Measurements from ENCODE around the gene BID.

DNA sequence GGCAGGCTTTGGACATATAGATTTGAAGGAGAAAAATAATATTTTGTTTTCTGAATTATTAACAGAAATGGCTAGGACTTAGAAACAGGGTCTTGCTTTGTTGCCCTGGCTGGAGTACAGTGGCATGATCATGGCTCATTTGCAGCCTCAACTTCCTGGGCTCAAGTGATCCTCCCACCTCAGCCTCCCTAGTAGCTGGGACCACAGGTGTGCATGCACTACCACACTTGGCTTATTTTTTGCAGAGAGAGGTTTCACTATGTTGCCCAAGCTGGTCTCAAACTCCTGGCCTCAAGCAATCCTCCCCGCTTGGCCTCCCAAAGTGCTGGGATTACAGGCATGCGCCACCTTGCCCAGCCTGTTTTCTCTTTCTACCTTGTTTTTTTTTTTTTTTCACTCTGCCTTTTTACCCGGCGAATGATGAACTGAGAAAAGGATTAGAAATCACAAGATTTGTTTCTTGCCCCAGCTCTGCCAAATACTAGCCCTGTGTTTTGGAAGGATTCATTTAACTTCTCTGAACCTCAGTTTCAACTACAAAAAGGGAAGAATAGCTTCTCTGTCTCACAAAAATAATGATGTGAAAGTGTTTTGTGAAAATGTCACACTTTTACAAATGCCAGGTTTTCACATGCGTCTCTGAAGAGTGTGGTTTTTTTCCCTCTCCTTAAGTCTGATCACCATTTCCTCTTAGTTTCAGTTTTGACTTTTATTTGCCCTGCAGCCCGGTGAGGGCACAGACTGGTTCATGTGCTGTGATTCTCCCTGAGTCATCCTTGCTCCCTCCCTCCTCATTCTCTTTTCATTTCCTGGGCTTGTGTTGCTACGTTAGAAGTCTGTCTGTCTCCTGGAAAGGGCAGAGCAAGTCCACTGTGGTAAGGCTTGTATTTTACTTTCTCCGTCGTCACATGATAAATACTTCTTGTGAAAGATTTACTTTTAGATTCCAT, 68.0 kb downstream of the BID start:
- TF ChIP-seq, protein P1, sequence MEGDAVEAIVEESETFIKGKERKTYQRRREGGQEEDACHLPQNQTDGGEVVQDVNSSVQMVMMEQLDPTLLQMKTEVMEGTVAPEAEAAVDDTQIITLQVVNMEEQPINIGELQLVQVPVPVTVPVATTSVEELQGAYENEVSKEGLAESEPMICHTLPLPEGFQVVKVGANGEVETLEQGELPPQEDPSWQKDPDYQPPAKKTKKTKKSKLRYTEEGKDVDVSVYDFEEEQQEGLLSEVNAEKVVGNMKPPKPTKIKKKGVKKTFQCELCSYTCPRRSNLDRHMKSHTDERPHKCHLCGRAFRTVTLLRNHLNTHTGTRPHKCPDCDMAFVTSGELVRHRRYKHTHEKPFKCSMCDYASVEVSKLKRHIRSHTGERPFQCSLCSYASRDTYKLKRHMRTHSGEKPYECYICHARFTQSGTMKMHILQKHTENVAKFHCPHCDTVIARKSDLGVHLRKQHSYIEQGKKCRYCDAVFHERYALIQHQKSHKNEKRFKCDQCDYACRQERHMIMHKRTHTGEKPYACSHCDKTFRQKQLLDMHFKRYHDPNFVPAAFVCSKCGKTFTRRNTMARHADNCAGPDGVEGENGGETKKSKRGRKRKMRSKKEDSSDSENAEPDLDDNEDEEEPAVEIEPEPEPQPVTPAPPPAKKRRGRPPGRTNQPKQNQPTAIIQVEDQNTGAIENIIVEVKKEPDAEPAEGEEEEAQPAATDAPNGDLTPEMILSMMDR (IDR thresholded peaks at IDR 0.05; ENCODE audit: insufficient read depth, low read length): no peak
- no peak for TF ChIP-seq POLR2AphosphoS5 (IDR thresholded peaks at IDR 0.05; ENCODE audit: low read depth)
- TF ChIP-seq SPI1 (IDR thresholded peaks at IDR 0.05; ENCODE audit: borderline replicate concordance, low read depth): no peak
- TF ChIP-seq, protein P2, sequence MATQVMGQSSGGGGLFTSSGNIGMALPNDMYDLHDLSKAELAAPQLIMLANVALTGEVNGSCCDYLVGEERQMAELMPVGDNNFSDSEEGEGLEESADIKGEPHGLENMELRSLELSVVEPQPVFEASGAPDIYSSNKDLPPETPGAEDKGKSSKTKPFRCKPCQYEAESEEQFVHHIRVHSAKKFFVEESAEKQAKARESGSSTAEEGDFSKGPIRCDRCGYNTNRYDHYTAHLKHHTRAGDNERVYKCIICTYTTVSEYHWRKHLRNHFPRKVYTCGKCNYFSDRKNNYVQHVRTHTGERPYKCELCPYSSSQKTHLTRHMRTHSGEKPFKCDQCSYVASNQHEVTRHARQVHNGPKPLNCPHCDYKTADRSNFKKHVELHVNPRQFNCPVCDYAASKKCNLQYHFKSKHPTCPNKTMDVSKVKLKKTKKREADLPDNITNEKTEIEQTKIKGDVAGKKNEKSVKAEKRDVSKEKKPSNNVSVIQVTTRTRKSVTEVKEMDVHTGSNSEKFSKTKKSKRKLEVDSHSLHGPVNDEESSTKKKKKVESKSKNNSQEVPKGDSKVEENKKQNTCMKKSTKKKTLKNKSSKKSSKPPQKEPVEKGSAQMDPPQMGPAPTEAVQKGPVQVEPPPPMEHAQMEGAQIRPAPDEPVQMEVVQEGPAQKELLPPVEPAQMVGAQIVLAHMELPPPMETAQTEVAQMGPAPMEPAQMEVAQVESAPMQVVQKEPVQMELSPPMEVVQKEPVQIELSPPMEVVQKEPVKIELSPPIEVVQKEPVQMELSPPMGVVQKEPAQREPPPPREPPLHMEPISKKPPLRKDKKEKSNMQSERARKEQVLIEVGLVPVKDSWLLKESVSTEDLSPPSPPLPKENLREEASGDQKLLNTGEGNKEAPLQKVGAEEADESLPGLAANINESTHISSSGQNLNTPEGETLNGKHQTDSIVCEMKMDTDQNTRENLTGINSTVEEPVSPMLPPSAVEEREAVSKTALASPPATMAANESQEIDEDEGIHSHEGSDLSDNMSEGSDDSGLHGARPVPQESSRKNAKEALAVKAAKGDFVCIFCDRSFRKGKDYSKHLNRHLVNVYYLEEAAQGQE (IDR thresholded peaks at IDR 0.05; ENCODE audit: insufficient replicate concordance, low read depth): no peak
- no peak for TF ChIP-seq GABPA (IDR thresholded peaks at IDR 0.05; ENCODE audit: low read depth)
